Diencephalon (tissue), 1 donor: ENCODE data around the gene RPA1. TPM values are rescaled to one million over a fixed set of nuclear protein-coding genes. Genes with fewer than 3 reads are reported as not detected.

ENCODE experiments used
- total RNA-seq: library from RNA; depleted of rRNA; stranded (reverse); fragments of >200 nt; gene quantifications from one replicate; pipeline ENCODE4 v1.2.3, GENCODE V29; 2014

The RPA1 gene
- total RNA-seq, result 18.9 TPM

DNA sequence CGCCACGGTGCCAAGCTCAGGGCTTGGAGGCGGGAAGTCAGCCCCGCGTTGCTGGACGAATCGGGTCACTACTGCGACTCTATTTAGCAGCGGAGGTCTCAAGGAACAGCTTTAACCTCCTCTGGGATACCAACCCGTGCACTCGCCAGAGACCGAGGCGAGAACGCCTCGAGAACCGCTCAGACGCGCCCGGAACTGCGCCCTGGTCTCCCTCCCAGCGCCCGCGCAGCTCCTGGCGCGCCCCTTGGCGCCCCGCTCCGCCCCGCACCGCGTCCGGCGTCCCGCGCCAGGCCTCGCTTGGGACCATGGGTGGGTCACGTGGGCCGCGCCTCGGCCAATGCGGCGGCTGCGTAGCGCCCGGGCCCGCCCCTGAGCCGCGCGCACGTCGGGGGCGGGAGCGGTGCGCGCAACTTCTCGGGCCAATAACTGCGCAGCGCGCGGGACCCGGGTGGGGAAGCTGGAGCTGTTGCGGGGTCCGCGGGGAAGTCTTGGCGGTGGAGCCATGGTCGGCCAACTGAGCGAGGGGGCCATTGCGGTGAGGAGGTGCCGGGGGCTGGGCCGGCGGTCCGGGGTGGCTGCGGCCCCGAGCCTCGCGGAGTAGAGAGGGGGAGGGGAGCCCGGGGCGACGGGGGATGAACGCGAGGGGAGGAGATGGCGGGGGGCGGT lies at the start of gene RPA1, which contains the start of gene SMYD4:
RPA1 (plus strand) TSS at position 414 of the 666 bp plus-strand sequence; CDS start at position 503, 89 bp downstream.
SMYD4 (minus strand) TSS at position 311 of the 666 bp plus-strand sequence. CDS start 1,908 bp downstream, outside the sequence.

Other genes starting within 250 kb of the RPA1 start
- gene SLC43A2, start 201.2 kb upstream of the RPA1 start, total RNA-seq, result 22.6 TPM
- gene SCARF1, start 184.3 kb upstream of the RPA1 start, total RNA-seq, result 4.6 TPM
- gene RILP, start 180.1 kb upstream of the RPA1 start, total RNA-seq, result 5.3 TPM
- 111 TPM for gene PRPF8, start 145.1 kb upstream of the RPA1 start, total RNA-seq
- gene TLCD2, start 119.6 kb upstream of the RPA1 start, total RNA-seq, result 0.92 TPM
- 10.8 TPM for gene WDR81, start 105.3 kb upstream of the RPA1 start, total RNA-seq
- not detected for gene SERPINF2, start 87.1 kb upstream of the RPA1 start, total RNA-seq
- 38.1 TPM for gene SERPINF1, start 67.9 kb upstream of the RPA1 start, total RNA-seq
- gene SMYD4, start 103 bp upstream of the RPA1 start, total RNA-seq, result 13.1 TPM
- 14.3 TPM for gene RTN4RL1, start 195.3 kb downstream of the RPA1 start, total RNA-seq
- 22.4 TPM for gene DPH1, start 200.1 kb downstream of the RPA1 start, total RNA-seq
- gene OVCA2, start 212.0 kb downstream of the RPA1 start, total RNA-seq, result 11.8 TPM
- 4.2 TPM for gene HIC1, start 225.1 kb downstream of the RPA1 start, total RNA-seq